GM12872 (cell line): ENCODE results near the gene LRRN3.

Experiments used
- CTCF ChIP-seq: IDR thresholded peaks from 3 replicates; pipeline ENCODE4 v1.5.1; 2011; ENCODE audit warnings: low read depth, mild to moderate bottlenecking, low read length, moderate library complexity; ENCODE audit not compliant: insufficient read depth

Gene LRRN3

GRCh38 chr7:111105269-111105668 lies 14.3 kb downstream of the LRRN3 start:
- no peak for TF ChIP-seq CTCF

- TF ChIP-seq CTCF = no peak
Measured at GRCh38 chr7:111107579-111107978, 16.7 kb downstream of the LRRN3 start.

GRCh38 chr7:111108000-111108399 lies 17.1 kb downstream of the LRRN3 start:
- TF ChIP-seq CTCF = no peak

GRCh38 chr7:111108496-111108895 lies 17.6 kb downstream of the LRRN3 start:
- no peak for TF ChIP-seq CTCF

- TF ChIP-seq CTCF = no peak
Measured at GRCh38 chr7:111112439-111112838, 21.5 kb downstream of the LRRN3 start.

GRCh38 chr7:111113263-111114017 lies 22.5 kb downstream of the LRRN3 start:
- TF ChIP-seq CTCF = no peak

GRCh38 chr7:111115966-111116365 lies 25.0 kb downstream of the LRRN3 start:
- no peak for TF ChIP-seq CTCF
